ENCODE measurements around the gene TNK1.

DNA sequence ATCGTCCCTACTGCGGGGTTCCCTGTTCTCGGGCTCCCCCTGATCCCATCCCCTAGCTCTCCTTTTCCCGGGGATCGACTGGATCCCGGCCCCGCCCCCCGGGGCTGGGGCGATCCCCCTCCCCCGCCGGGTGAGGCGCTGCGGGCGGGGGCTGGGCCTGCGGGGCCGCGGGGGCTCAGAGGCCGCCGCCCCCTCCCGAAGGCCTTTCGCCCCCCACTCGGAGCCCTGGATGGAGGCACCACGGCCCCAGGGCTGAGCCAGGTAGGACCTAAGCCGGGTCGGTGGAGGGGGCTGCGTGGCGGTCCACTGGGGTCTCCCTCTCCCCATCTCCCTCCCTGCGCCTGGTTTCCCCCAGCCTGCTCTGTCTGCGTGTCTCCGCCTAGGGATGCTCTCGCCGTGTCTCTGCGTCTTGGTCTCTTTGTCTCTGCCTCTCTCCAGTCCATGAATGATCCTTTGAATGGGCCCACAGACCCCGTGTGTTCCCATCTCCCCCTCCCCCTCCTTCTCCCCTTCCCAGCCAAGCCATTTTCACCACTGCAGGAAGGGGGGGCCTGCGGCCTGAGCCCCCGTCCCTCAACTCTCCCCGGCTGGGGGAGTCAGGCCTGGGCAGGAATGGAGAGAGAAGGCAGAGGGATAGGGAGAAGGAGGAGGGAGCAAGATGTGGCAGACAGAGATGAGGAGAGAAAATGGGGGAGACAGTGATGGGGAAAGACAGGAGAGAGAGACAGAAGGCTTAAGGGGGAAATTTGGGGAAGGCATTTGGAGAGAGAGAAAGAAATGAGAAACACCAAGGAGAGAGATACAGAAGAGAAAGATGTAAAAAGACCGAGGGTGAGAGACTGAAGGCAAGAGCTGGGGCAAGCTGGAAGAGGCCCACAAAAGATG, 24.7 kb downstream of the TNK1 start:
- TF ChIP-seq POLR2AphosphoS5 (IDR thresholded peaks at IDR 0.05): no peak
- TF ChIP-seq, protein P1, sequence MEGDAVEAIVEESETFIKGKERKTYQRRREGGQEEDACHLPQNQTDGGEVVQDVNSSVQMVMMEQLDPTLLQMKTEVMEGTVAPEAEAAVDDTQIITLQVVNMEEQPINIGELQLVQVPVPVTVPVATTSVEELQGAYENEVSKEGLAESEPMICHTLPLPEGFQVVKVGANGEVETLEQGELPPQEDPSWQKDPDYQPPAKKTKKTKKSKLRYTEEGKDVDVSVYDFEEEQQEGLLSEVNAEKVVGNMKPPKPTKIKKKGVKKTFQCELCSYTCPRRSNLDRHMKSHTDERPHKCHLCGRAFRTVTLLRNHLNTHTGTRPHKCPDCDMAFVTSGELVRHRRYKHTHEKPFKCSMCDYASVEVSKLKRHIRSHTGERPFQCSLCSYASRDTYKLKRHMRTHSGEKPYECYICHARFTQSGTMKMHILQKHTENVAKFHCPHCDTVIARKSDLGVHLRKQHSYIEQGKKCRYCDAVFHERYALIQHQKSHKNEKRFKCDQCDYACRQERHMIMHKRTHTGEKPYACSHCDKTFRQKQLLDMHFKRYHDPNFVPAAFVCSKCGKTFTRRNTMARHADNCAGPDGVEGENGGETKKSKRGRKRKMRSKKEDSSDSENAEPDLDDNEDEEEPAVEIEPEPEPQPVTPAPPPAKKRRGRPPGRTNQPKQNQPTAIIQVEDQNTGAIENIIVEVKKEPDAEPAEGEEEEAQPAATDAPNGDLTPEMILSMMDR (IDR thresholded peaks at IDR 0.05): no peak
